Effector memory CD4-positive, alpha-beta T cell (primary cell): ENCODE measurements around the gene GALNT9.

ENCODE experiments used
- DNase-seq, 3 donors: peaks; one replicate each; pipeline ENCODE4 v3.0.0-alpha.2; 2020
- H3K27ac ChIP-seq: 2 replicates; pipeline ENCODE4 v1.7.0; 2013; ENCODE audit warnings: mild to moderate bottlenecking, low read length, moderate library complexity; ENCODE audit not compliant: insufficient read depth, poor library complexity, severe bottlenecking
- H3K27me3 ChIP-seq: replicated peaks from 2 replicates; pipeline ENCODE4 v1.7.0; 2013; ENCODE audit warnings: mild to moderate bottlenecking, low read length; ENCODE audit not compliant: insufficient read depth, control insufficient read depth, poor library complexity, severe bottlenecking
- H3K36me3 ChIP-seq: 2 replicates; pipeline ENCODE4 v1.7.0; 2013; ENCODE audit warnings: mild to moderate bottlenecking, low read length, moderate library complexity; ENCODE audit not compliant: control insufficient read depth, insufficient read depth
- H3K4me1 ChIP-seq: 2 replicates; pipeline ENCODE4 v1.7.0; 2013; ENCODE audit warnings: low read length, mild to moderate bottlenecking; ENCODE audit not compliant: control insufficient read depth, insufficient read depth, poor library complexity, severe bottlenecking
- H3K4me3 ChIP-seq: 2 replicates; pipeline ENCODE4 v1.7.0; 2013; ENCODE audit warnings: low read length, low read depth, mild to moderate bottlenecking; ENCODE audit not compliant: insufficient read depth, poor library complexity, severe bottlenecking
- H3K9me3 ChIP-seq: 2 replicates; pipeline ENCODE4 v1.7.0; 2013; ENCODE audit warnings: mild to moderate bottlenecking, low read length, moderate library complexity; ENCODE audit not compliant: control insufficient read depth

The GALNT9 gene

GRCh38 chr12:132213359-132214160 is 115.8 kb downstream of the GALNT9 start:
- H3K27ac ChIP-seq: no peak overlapping the region
- no peak overlapping the region for H3K4me3 ChIP-seq
- H3K9me3 ChIP-seq: no peaks in the 10 kb centered on the region
- peaks cover 7% of the 10 kb centered on the region for H3K27me3 ChIP-seq
- H3K36me3 ChIP-seq: no peaks in the 10 kb centered on the region
- H3K4me1 ChIP-seq: no peaks in the 10 kb centered on the region
- no peak for DNase-seq

GRCh38 chr12:132211816-132212215 is 117.6 kb downstream of the GALNT9 start:
- Histone ChIP-seq H3K36me3 (no peaks in the 10 kb centered on the region), H3K4me3 (no peak overlapping the region), H3K9me3 (no peaks in the 10 kb centered on the region), H3K4me1 (no peaks in the 10 kb centered on the region), H3K27ac (no peak overlapping the region), H3K27me3 (no peaks in the 10 kb centered on the region)
- peak in 1 of 3 donors; percentile 43 for DNase-seq

- no peaks in the 10 kb centered on the region for H3K36me3 ChIP-seq
- no peak for DNase-seq
- H3K4me3 ChIP-seq: no peak overlapping the region
- no peaks in the 10 kb centered on the region for H3K27me3 ChIP-seq
- H3K9me3 ChIP-seq: no peaks in the 10 kb centered on the region
- no peaks in the 10 kb centered on the region for H3K4me1 ChIP-seq
- no peak overlapping the region for H3K27ac ChIP-seq
These were observed 118.1 kb downstream of the GALNT9 start for GRCh38 chr12:132211326-132211725.

- H3K36me3 ChIP-seq: no peaks in the 10 kb centered on the region
- H3K4me1 ChIP-seq: peaks cover 3% of the 10 kb centered on the region
- peaks cover 7% of the 10 kb centered on the region for H3K27me3 ChIP-seq
- H3K27ac ChIP-seq: no peak overlapping the region
- no peak for DNase-seq
- no peak overlapping the region for H3K4me3 ChIP-seq
- H3K9me3 ChIP-seq: no peaks in the 10 kb centered on the region
These were observed 119.0 kb downstream of the GALNT9 start for GRCh38 chr12:132210223-132211055.

- Histone ChIP-seq H3K27me3 (peaks cover 14% of the 10 kb centered on the region), H3K9me3 (no peaks in the 10 kb centered on the region), H3K36me3 (no peaks in the 10 kb centered on the region)
These were observed 119.7 kb downstream of the GALNT9 start for GRCh38 chr12:132209619-132210222.

GRCh38 chr12:132208153-132208823 is 121.1 kb downstream of the GALNT9 start:
- DNase-seq: no peak
- Histone ChIP-seq H3K36me3 (no peaks in the 10 kb centered on the region), H3K4me3 (no peak overlapping the region), H3K27ac (no peak overlapping the region), H3K9me3 (no peaks in the 10 kb centered on the region), H3K27me3 (peaks cover 18% of the 10 kb centered on the region), H3K4me1 (peaks cover 9% of the 10 kb centered on the region)

More at GRCh38 chr12:132209619-132210222, 119.7 kb downstream of the GALNT9 start:
- no peak for DNase-seq
- peaks cover 9% of the 10 kb centered on the region for H3K4me1 ChIP-seq
- no peak overlapping the region for H3K27ac ChIP-seq
- no peak overlapping the region for H3K4me3 ChIP-seq

- DNase-seq: no peak
- H3K4me3 ChIP-seq: no peak overlapping the region
- H3K36me3 ChIP-seq: no peaks in the 10 kb centered on the region
- no peak overlapping the region for H3K27ac ChIP-seq
- H3K4me1 ChIP-seq: peaks cover 9% of the 10 kb centered on the region
- no peaks in the 10 kb centered on the region for H3K9me3 ChIP-seq
- H3K27me3 ChIP-seq: peaks cover 18% of the 10 kb centered on the region
These were observed 122.2 kb downstream of the GALNT9 start for GRCh38 chr12:132207083-132207775.

- no peaks in the 10 kb centered on the region for H3K9me3 ChIP-seq
- no peak overlapping the region for H3K27ac ChIP-seq
- no peaks in the 10 kb centered on the region for H3K36me3 ChIP-seq
- DNase-seq: no peak
- peaks cover 9% of the 10 kb centered on the region for H3K4me1 ChIP-seq
- H3K27me3 ChIP-seq: peaks cover 18% of the 10 kb centered on the region
- no peak overlapping the region for H3K4me3 ChIP-seq
These were observed 123.3 kb downstream of the GALNT9 start for GRCh38 chr12:132206046-132206434.

GRCh38 chr12:132205271-132206045 is 123.9 kb downstream of the GALNT9 start:
- Histone ChIP-seq H3K27me3 (peaks cover 18% of the 10 kb centered on the region), H3K36me3 (no peaks in the 10 kb centered on the region), H3K4me1 (peaks cover 9% of the 10 kb centered on the region), H3K9me3 (no peaks in the 10 kb centered on the region), H3K4me3 (no peak overlapping the region), H3K27ac (no peak overlapping the region)
- no peak for DNase-seq
